NCI-H82 treated with DMSO at 0.1 percent for 48 hours (cell line): ENCODE data around the gene DNAH14.

Experiments
- DNase-seq: peaks from one replicate; lab custom pipeline; 2025; ENCODE audit not compliant: unreplicated experiment; lab: John Stamatoyannopoulos, UW

Gene DNAH14

DNA sequence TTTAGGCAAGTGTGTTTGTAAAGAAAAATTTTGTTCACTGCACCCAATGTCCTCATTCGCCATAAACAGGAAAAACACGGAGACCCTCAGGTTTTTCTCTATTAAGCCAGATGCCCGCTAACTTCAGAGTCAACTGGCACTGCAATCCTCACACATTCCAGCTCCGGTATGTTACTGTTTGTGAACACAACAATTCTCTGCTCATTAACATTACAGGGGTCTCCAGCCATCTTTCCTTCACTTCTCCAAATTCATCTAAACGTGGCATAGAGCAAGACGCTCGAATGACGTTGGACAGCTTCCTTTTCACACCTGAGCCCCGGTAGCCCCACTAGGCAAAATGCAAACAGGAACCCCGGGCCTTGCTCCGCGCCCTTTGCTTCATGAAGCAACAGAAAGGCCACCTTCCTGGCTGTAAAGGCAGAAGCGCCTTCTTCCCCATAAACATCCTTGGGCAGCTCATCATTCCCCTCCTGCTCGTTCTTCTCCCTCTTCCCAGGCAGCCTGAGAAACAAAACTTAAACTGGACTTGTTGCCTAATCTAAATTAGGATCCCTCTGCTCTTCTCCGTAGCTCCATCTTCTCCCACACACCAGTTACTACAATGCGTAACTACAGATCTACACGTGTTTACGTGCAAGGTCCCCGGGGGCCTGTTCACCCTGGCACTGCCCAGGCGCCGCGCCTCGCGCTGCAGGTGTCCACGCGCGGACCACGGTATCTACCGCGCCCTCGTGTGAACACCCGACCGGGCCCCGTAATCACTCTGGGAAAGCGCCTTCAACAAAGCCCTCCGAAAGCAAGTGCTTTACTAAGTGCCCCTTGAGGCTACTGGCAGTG, 497.1 kb downstream of the DNAH14 start:
- DNase-seq = peak; percentile 22

DNA sequence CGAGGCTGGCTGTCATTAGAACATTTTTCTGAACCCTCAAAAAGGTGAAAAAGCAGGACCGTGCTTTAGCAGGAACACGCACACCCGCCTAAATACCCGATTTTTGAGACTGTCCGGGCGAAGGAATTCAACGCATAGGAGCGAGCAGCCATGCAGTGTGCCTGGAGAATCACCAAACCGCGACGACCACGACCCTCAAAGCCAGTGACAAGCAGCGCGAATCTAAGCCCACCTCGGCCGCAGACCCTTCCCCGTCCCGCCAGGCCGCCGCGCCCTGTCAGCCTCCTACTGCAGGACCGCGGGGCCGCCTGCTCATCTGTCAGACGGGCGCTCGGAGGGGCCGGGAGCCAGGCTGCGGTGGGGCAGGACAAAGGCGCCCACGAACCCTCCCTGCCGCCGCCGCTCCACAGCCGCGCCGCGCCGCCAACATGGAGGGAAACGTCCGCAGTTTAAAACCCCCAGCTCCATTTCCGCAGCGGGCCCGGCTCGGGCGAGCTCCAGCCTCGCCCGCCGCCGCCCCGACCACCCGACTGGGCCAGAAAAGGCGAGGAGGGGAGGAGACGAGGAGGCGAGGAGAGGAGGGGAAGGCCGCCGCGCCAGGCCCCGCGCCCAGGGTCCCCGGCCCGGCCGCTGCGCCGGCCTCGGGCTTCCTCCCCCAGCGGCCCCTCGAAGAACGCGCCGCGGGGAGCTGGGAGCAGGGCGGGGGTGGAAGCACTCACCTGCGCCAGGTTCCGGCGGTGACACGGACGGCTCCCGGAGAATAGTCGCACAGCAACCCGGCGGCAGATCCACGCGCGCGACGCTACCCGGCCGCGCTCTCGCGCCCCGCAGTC, 498.0 kb downstream of the DNAH14 start, which contains the start of gene LBR:
Gene LBR (minus strand): TSS at position 804 of the 833 bp plus-strand sequence. CDS start 3,963 bp downstream, outside the sequence.
- DNase-seq = no peak

DNA sequence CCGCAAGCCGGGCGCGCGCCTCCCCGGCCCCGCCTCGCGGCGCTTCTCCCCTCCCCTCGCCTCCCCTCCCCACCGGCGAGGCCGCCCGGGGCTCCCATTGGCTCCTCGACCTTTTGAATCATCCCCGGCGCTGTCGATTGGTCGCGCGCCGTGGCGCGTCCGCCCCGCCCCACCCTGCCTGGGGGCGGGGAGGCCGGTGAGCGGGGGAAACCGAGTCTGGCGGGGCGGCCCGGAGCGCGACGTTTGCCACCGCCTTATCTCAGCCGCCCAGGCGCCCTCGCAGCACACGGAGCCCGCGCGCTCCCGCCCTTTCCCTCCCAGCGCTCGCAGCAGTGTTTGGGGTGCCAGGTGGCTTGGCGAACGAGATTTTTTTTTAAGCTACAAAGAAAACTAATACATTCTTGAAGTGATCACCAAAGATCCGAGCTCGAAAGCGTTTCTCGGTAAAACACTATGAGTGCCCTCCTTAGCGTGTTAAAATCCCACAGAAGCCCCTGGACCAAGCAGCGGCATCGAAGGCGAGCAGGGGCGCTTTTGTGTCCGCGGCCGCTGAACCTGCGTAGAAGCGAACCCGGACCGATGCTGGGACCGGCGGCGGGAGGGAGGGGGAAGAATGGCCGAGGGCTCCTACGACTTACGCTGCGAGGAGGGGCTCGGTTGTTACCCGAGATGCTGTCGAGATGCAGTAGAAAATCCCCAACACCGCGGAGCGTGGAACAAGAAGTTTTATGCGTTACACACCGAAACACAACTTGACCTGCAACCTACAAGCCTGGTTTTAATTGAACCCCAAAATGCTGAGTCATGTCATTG, 498.8 kb downstream of the DNAH14 start:
- peak; percentile 89 for DNase-seq

DNA sequence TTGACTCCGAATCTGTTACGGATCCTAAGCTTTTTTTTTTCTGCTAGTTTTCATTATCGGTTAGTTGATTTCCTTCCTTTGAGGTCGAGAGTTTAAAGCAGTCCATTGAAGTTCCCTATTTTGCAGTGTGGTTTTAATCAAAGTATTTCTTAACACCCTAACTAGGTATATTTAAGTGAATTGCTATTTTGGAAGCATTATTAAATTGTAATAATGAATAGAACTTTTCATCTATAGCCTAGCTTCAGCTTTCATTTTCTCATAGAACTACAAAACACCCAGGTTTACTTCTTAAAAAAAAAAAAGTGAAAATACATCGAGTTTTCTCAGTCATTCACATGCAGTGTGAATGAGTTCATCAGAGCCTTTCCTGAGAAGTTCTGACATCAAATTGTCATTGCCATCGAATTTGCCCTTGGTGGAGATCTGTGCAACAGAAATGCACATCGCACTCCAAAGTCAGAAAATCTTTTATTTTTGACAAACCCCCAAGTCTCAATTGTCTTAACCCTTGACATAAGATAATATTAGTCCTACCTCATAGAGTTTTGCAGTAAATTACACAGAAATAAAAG, 499.5 kb downstream of the DNAH14 start:
- no peak for DNase-seq

DNA sequence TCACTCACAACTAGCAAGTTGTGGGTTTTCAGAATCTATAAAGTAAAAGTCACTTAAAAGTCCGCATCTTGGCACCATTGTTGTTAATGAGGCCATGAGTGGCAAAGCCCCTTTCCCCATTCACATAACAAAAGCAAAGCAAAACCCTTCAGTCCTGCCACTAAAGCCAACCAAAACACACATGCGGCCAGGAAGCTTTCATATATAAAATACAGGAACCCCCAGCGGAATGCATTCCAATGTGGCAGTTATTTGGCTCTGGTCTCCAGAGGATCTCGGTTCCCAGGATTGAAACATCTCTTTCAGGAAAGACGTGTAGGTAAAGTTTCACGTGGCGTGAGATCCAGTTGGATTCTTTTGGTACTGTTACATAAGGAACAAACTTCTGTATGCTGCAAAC, 500.8 kb downstream of the DNAH14 start:
- no peak for DNase-seq

DNA sequence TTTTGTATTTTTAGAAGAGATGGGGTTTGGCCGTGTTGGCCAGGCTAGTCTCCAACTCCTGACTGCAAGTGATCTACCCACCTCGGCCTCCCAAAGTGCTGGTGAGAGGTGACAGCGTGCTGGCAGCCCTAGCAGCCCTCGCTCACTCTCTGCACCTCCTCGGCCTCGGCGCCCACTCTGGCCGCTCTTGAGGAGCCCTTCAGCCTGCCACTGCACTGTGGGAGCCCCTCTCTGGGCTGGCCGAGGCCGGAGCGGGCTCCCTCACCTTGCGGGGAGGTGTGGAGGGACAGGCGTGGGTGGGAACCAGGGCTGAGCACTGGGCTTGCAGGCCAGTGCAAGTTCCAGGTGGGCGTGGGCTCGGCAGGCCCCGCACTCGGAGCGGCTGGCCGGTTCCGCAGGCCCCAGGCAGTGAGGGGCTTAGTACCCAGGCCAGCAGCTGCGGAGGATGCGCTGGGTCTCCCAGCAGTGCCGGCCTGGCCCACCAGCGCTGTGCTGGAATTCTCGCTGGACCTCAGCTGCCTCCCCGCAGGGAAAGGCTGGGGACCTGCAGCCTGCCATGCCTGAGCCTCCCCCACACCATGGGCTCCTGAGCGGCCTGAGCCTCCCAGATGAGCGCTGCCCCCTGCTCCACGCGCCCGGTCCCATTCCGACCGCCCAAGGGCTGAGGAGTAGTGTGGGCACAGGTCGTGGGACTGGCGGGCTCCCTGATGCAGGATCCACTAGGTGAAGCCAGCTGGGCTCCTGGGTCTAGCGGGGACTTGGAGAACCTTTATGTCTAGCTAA, 501.8 kb downstream of the DNAH14 start:
- DNase-seq = no peak

DNA sequence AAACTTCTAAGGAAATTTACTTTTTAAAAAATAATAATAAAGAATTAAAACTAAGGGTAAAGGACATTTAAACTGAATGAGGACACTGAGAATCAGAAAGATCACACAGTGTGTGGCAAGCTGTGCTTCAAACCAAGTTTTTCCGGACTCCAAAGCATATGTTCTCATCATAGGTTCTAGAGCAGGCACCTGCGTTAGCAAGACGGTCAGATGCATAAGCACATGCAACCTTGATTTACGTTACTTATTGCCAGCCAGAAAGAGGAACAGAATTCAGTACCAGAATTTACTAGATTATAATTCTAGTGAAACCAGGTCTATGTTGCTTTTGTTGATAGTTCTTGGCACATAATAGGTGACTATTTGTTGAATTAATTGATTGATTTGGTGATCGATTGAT, 504.6 kb downstream of the DNAH14 start:
- no peak for DNase-seq

DNA sequence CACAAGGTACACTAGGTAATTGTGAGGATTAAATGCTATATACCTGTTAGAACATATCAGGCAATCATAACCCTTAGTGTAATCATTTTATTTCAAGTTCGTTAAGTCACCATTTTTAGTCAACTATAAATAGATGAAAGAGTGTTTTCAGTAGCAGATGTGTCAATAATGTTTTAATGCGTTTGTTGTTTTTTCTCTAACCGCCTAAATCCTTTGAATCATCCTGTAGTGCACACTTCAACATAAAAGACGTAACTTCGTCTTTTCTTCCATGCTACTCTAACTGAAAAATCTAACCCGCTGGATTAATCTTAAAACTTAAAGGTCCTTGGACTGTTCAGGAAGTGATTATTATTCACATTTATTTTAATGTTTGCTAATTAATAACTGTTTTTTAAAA, 505.6 kb downstream of the DNAH14 start:
- DNase-seq = no peak

DNA sequence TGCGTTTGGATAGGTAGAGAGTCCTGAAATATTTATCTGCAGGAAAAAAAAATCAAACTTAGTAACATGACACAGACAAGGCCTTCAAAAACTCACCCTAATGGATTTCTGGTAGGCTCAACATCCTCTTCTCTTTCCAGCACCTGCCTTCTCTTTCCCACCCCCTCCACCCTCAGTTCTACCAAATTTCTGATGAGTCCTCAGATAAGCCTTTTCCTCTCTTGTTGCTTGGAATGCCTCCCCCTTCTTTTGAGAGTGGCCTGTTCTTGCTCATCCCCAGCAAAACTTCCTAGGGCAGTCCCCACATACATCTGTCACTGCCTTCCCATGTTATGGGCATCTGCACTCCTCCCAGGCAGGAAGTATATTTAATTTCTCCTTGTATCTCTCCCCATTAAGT, 506.0 kb downstream of the DNAH14 start:
- DNase-seq = no peak

DNA sequence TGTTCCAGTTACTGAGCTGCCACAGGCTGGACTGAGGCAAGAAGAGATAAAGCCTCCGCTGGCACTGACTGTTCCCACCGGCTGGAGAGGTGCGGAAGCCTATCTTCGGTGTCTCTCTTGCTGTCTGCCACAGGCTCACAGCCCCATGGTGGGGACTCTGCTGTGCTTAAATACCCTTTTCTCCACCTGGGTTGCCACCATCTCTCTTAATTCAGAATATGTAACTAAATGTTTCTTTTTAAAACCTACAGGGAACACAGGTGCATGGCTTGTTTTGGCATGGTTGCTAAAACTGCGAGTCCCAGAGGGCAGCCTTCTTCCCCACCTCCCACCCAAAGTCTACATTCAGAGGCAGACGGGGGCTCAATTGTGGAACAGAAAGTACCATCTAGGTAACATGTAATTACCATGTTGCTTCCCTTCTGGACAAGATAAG, 506.5 kb downstream of the DNAH14 start:
- no peak for DNase-seq

DNA sequence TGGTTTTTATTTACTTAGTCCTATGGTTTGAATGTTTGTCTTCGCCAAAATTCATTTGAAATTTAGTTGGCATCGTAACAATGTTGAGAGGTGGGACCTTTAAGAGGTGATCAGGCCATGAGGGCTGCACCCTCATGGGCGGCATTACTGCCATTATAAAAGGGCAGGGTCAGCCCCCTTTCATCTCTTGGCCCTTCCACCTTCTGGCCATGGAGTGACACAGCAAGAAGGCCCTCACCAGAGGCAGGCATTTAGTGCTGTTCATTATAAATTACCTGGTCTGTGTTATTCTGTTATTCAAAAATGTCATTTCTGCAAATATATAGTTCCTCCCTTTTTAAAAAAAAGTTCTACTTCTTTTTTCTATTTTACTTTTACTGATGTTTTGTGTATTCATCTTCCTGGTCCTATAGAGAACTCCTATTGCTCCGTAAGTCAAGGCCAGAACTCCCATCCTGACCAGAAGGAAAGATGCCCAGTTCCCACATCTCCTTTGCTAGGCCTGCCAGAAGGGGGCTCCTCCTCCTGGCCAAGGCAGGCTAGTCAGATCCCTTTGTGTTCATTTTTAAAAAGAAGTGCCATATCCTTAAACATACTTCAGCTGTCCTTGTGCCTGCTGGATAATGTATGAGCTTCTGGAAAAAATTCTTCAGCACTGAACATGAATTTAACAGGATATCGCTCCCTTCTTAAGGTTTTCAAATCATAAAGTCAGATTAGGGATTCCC, 508.4 kb downstream of the DNAH14 start:
- DNase-seq = no peak

DNA sequence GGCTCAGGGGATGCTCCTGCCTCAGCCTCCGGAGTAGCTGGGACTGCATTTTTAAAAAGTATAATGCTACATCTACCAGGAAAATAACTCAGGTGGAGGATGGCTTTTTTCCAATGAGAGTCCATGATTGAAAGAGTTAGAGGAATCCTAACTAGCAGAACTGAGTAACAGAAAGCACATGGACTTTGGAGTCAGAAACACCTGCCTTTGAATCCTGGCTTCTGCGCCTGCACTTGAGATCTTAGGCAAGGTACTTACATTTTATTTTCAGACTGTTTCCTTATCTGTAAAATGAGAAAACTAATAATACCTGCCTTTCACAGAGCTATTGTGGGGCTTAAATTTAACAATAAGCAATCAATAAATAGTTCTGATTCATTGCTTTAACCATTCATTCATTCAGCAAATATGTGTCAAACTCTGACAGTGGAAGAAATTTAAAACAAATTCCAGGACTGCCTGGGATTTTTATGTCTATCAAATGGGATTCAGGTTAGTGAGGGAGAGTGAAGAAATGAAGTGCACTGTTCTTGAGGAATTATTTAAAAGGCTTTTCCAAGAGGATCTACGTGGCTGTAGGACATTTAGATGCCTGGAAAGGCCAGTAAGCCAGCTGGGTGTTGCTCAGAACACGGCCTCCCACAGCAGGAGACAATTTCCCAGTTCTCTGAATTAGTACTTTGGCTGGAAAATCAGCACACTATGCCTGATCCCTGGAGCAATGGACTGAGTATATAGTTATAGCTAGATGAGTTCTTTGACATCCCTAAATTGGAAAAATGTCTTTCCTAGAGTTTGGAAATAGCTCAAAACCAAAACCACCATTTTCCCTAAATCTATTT, 511.1 kb downstream of the DNAH14 start:
- DNase-seq = no peak

DNA sequence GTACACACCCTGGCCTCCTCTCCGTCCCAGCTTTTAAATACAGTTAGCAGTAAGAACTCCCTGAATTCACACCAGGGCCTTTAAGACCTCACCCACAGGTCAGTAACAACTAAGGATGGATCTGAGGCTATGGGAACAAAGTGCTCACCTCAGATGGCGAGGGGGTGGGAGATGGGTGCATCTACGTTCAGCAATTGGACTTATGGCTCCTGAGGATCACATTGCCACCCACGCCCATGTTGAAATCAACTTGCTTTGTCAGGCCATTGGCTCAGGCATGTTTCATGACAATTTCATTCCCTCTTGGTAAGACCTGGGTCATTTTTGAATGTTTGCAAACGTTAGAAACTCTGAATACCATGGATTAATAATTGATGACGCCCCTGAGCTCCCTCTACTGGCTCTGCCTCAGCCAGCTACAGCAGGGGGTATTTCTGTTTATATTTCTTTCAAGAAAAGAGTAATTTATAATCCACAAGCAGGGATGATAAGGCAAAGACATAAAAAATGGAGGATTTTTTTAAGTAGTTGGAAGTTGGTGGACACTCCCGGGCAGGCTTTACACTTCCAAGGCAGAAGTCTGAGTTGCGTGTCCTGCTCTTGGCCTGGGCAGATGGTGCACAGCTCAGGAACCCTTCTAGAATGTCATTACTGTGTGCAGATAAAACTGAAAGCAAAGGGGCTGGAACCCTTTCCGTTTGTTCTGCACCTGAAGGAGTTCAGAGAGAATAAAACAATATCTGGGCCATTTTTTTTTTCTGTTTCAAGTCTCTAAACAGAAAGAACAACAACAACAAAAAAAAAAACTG, 512.0 kb downstream of the DNAH14 start:
- no peak for DNase-seq

DNA sequence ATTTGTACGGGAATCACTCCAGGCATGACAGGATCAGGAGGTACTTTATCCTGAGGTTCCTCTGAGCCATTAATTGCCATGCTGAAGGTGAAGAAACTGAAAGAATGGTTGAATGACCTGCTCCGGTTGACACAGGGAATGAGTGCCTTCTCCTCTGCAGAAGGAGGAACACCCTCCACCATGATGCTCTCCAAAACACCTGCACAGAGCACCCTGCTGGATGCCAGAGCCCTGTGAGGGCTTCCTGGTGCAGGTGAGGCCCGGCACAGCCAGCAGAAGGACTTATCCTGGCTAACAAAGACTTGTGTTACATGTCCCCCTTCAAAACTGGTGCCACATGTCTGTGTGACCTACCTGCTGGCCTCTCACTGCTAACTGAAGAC, 512.6 kb downstream of the DNAH14 start:
- DNase-seq = no peak

DNA sequence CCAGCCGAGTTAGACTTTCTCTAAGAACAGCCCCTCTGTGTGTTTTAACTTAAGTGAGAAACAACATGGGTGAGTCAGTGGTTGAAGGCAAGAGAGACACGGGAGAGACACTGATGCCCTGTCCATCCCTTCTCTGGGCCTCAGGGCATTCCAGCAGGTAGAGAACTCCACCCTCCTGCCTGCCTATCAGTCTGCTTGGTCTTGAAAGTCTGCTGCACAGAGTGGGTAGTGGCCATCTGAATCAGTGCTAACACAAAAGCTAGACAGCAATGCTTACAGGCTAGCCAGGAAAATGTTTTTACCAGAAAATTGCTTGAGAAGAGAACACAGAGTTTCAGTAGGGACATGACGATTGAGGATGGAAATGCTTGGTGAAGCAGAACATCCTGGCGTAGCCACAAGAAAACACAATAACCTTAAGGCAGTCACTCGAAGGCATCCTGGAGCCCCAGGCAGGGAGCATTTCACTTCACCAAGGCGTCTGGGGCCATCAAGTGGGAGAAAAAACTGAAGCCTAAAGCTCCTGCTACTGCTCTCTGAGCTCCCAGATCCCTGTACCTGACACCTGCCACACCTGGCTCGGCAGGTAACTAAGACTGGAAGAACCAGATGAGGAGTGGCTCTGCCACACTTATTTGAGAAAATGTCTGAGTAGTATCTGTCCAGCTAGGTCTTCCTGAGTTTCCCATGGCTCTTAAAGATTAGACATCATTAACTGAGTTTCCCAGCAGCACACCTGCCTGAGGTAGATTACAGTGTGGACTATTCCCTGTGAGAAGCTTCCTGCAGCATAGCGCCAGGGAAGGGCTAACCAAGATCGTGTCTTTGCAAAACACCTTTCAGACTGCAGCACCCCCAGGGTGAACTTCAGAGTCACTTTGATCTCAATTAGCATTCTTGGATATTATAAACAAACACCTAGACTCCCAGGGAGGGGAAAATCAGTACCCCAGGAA, 516.4 kb downstream of the DNAH14 start:
- DNase-seq = no peak

DNA sequence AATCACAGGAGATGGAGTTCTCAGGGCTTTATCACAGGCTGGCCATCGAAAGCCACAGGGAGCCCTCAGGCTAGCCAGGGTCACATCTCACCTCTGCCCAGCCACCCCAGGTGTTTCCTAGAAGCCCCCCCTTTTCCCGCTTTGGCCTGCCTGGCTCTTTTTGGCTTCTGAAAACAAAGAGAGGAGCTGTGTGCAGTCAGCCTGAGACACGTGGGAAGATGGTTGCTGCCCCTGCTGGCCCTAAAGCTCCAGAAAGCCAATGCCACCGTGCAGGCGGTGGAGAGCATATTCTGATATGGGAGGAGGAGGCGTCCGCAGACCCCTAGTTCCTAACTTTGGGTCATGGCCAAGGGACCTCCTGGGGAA, 517.1 kb downstream of the DNAH14 start:
- no peak for DNase-seq
